NCI-H510A treated with DMSO at 0.1 percent for 48 hours (cell line): Measurements from ENCODE around the gene HES4.
"Not testable (repeated sequence)": the region's sequence is repeated elsewhere in the genome, so short reads cannot be mapped to it uniquely, and the experiment has no call there.

ENCODE experiments used
- DNase-seq: peaks from one replicate; lab custom pipeline; 2025; lab: John Stamatoyannopoulos, UW

HES4 gene

GRCh38 chr1:978835-979743, 20.8 kb downstream of the HES4 start:
- DNase-seq, result no peak

GRCh38 chr1:978069-978834, 21.6 kb downstream of the HES4 start:
- no peak for DNase-seq

- DNase-seq, result not testable (repeated sequence)
Observed at GRCh38 chr1:976791-977190, 23.1 kb downstream of the HES4 start.

DNA sequence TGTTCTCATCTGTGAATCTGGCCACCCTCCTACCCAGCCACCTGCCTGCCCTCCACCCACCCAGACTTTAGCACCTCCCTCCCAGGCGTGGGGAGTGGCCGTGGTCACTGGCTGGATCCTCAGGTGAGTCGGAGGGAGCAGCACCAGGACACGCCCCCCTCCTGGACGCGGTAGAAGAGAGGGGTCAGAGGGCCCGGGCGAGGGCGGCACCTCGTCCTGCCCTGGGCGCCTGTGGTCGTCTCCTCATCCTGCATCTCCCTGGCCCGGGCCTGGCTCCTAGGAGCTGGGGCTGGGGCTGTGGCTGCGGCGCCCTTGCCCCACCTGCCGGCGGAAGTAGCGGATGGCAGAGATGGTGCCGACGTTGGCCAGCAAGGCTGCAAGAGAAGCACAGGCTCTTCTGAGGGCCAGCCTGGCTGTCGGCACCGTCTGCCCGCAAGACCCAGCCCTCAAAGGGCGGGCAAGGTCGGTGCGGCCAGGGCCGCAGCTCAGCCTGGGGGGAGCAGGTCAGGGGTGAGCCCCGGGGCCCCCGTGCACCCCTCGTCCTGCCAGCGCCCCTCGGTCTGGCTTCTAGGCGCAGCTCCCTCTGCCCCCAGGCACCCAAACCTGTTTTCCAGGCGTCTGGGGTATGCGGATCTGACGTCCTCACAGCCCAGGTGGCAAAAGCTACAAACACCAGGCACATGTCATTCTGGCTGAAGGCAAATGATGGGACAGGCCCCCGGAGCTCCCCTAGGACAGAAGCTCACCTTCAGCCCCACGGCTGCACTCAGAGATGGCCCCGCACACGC, 23.8 kb downstream of the HES4 start:
- DNase-seq, result peak; percentile 80

- no peak for DNase-seq
Observed at GRCh38 chr1:975365-975764, 24.5 kb downstream of the HES4 start.

DNA sequence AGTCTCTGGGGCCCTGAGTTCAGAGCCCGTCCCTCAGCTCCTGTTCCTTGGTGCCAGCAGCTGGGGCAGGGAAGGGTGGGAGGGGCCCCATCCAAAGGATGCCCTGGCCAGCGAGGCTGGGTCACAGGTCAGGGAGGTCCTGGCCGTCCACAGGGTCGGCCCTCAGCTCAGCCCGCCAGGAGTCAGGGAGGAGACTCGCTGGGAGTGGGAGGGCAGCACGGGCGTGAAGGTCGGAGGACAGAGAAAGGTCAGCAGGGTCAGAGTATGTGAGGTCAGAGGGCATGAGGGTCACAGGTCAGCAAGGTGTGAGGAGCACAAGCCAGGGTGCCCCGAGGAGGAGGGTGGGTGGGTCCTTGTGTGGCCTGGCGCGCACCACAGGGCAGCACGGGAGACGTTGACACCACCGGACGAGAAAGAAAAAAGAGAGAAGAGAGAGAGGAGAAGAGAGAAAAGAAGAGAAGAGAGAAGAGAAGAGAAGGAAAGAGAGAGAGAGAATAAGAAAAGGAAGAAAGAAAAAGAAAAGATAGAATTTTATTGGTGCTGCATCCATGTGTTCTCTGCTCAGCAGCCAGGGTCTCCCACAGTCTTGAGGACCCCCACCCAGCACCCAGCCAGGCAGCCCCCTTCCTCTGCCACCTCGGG, 25.1 kb downstream of the HES4 start:
- no peak for DNase-seq

DNA sequence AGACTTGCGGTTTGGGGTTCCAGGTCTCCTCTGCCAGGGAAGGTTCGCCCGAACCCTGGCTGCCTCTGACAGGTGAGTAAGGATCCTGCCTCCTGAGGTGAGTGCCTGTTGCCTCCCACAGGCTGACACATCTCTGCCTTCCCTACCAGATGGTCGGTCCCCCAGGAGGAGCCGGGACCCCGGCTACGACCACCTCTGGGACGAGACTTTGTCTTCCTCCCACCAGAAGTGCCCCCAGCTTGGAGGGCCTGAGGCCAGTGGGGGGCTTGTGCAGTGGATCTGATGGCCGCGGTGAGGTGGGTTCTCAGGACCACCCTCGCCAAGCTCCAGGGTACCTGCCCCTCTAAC, 25.6 kb downstream of the HES4 start:
- no peak for DNase-seq

DNA sequence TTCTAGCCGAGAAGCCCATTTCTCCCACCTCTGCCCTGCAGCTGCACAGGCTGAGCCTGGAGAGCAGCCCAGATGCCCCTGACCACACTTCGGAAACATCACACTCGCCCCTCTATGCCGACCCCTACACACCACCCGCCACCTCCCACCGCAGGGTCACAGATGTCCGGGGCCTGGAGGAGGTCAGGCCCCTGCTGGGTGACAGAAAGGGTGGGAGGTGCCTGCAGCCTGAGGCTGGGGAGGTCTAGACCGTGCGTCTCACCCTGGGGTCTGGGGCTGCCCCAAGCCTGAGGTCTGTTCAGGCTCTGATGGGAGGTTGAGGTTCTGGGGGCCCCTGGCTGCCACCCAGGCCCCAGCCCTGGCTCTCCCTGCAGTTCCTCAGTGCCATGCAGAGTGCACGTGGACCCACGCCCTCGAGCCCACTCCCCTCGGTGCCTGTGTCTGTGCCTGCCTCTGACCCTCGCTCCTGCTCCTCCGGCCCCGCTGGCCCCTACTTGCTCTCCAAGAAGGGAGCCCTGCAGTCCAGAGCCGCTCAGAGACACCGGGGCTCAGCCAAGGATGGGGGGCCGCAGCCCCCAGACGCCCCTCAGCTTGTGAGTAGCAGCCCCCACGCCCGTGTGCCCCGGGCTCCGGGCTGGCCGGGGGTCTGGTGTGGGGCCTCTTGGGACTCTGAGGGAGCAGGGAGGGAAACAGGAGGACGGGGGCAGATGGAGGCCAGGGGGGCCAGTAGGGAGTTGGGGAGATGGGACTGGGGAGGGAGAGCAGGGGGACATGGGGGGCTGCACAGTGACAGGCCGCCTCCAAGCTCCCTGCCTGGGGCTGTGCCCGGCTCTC, 26.2 kb downstream of the HES4 start:
- DNase-seq, result no peak

GRCh38 chr1:972726-973458, 27.0 kb downstream of the HES4 start:
- no peak for DNase-seq

- no peak for DNase-seq
Observed at GRCh38 chr1:971751-972506, 28.0 kb downstream of the HES4 start.

- no peak for DNase-seq
Observed at GRCh38 chr1:970973-971730, 28.7 kb downstream of the HES4 start.

DNA sequence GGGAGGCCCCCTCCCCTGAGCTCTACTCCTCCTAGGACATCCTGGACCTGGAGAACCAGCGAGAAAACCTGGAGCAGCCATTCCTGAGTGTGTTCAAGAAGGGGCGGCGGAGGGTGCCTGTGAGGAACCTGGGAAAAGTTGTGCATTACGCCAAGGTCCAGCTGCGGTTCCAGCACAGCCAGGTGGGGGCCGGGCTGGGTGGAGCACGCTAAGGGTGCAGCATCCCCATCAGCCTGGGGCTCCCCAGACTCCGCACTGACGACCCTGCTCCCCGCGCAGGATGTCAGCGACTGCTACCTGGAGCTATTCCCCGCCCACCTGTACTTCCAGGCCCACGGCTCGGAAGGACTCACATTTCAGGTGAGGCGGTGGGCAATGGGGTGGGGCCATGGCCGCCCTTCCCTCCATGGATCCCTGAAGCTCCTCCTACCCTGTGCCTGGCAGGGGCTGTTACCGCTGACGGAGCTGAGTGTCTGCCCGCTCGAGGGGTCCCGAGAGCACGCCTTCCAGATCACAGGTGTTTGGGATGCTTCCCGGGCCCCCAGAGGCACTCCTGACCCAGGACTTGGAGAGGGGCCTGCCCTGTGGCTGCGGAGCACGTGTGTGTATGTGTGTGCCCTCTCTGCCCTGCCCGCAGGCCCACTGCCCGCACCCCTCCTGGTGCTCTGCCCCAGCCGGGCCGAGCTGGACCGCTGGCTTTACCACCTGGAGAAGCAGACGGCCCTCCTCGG, 29.5 kb downstream of the HES4 start:
- DNase-seq, result no peak

DNA sequence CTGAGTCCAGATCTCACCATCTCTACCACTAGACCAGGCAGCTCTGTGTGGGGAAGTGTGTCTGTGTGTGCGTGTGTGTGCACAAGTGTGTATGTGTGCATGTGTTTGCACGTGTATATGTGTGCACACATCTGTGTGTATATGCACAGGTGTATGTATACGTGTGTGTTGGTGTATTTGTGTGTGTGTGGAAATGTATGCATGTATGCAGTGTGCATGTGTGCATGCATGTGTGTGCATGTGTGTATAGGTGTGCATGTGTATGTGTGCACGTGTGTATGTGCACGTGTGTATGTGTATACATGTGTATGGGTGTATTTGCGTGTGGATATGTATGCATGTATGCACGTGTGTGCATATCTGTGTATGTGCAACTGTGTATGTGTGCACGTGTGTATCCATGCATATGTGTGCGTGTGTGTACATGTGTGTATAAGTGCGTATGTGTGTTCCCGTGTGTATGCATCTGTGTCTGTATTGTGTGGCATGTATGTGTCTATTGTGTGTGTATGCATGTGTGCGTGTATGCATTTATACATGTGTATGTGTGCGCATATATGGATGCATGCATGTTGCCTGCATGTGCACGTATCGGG, 30.5 kb downstream of the HES4 start:
- no peak for DNase-seq

DNA sequence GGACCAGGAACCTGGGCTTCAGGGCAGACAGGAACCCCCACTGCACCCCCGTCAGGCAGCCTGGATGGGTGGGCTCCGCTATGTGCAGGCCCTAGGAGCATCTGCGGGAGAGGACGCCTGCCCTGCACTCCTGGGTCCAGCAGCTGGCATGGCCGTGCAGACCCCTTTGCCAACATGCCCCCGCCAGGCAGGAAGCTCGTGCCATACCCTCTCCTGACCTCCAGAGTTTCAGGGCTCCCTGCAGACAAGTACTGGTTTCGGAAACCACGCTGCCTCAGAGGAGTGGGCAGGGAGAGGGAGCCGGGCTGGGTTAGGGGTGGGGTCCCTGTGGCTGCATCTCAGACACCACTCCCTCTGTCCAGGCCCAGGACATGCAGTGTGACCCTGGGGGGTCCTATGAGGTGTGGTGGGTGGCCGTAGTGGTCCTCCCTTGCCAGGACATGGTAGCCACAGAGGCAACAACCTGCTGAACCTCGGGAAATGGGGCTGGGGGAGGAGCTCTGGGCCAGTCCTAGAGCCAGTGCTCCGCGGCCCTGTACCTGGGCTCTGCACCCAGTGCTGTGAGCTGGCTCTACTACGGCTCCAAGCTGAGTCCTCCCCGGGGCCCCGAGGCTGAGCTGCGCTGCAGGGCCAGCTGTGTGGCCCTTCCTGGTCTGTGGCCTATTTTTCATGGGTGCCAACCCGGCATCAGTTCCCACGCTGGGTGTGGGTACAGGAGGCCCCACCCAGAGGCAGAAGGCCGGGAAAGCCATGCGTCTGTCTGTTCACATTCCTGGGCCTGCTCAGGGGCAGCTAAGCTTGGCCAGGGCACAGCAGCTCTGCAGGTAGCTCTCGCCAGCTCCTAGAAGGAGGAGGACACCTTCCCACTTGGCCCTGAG, 32.2 kb downstream of the HES4 start:
- no peak for DNase-seq

DNA sequence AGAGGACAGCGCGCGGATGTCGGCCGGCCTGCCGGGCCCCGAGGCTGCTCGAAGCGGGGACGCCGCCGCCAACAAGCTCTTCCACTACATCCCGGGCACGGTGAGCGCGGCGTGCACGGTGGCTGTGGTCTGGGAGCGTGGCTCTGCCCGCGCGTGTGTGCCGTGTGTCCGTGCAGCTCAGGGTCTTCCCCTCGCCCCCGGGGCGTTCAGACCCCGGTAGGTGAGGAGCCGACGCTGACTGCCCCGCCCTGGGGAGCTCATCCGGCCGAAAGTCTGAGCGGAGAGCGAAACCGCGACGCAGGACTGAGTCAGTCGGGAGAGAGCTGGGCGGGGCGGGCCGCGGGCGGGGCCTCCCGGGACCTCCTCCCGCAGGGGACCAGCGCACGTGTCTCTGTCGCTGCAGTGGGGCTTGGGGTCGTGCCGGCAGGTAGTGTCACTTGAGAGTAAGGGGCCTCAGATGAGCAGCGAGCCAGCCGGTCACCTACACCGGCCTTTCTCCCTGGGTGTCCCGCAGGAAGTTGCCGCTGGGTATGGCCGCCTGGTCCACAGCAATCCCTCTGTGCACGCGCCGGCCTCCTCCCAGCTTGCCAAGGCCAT, 33.1 kb downstream of the HES4 start:
- no peak for DNase-seq

- no peak for DNase-seq
Observed at GRCh38 chr1:966135-966703, 33.7 kb downstream of the HES4 start, which contains the start of gene PLEKHN1. Gene PLEKHN1, plus strand, starts transcription at chr1:966482. Its CDS starts 50 bp downstream, at chr1:966532.
